Hair follicular keratinocyte (primary cell): ENCODE results near the gene OCLN. TPM values are rescaled to one million over a fixed set of nuclear protein-coding genes. Genes with fewer than 3 reads are reported as not detected.

ENCODE experiments used
- total RNA-seq: library from RNA; depleted of rRNA; stranded (reverse); fragments of >200 nt; gene quantifications from 2 replicates; pipeline ENCODE4 v1.2.3, GENCODE V29; 2015

The OCLN gene
- total RNA-seq = 1.6 and 2.8 TPM in 2 replicates

GRCh38 chr5:69492391-69492922 is at the start of gene OCLN:
OCLN (plus strand) TSS chr5:69492790; CDS start chr5:69504245, 11,455 bp downstream.

GRCh38 chr5:69559908-69560330 is 67.3 kb downstream of the OCLN start, which contains the start of gene GTF2H2C:
GTF2H2C (plus strand) TSS chr5:69560191; CDS start chr5:69565133, 4,942 bp downstream.

Other genes with a start within 250 kb of the OCLN start
- 1.8 and 4.3 TPM in 2 replicates for gene CCDC125, start 160.0 kb upstream of the OCLN start, total RNA-seq
- 27.9 and 29.8 TPM in 2 replicates for gene AK6, start 123.3 kb upstream of the OCLN start, total RNA-seq
- 79.8 and 88.2 TPM in 2 replicates for gene TAF9, start 123.3 kb upstream of the OCLN start, total RNA-seq
- gene RAD17, start 123.0 kb upstream of the OCLN start, total RNA-seq = 13.1 and 17.4 TPM in 2 replicates
- gene MARVELD2, start 77.7 kb upstream of the OCLN start, total RNA-seq = 17.2 and 21.5 TPM in 2 replicates
- gene GTF2H2C, start 67.4 kb downstream of the OCLN start, total RNA-seq = 18.9 and 29.3 TPM in 2 replicates